Thymus (tissue), 11 donors: ENCODE measurements around the gene TM4SF4. TPM values are rescaled to one million over a fixed set of nuclear protein-coding genes. Genes with fewer than 3 reads are reported as not detected.

Experiments used
- DNase-seq, 9 donors: peaks; one replicate each; pipeline ENCODE4 v3.0.0-alpha.2; 2013; ENCODE audit warnings: low spot score in 9 of 9, low read depth in 6 of 9, missing footprints in 1 of 9
- H3K27ac ChIP-seq, 2 donors: one replicate each; pipeline ENCODE4 v1.5.1; 2013; ENCODE audit warnings: control low read depth in 1 of 2, low read depth in 1 of 2, low read length in 1 of 2, mild to moderate bottlenecking in 1 of 2, moderate library complexity in 1 of 2
- H3K27me3 ChIP-seq, 2 donors: one replicate each; pipeline ENCODE4 v1.5.1; 2013; ENCODE audit warnings: low read length in 1 of 2; ENCODE audit not compliant: control insufficient read depth in 2 of 2, insufficient read depth in 1 of 2
- H3K36me3 ChIP-seq, 2 donors: one replicate each; pipeline ENCODE4 v1.5.1; 2013; ENCODE audit warnings: low read length in 1 of 2, mild to moderate bottlenecking in 1 of 2, moderate library complexity in 1 of 2; ENCODE audit not compliant: control insufficient read depth in 2 of 2, insufficient read depth in 2 of 2
- H3K4me1 ChIP-seq, 2 donors: one replicate each; pipeline ENCODE4 v1.5.1; 2013; ENCODE audit warnings: low read length in 2 of 2; ENCODE audit not compliant: control insufficient read depth in 2 of 2, insufficient read depth in 2 of 2
- H3K4me3 ChIP-seq, 2 donors: one replicate each; pipeline ENCODE4 v1.5.1; 2013; ENCODE audit warnings: low read length in 2 of 2, control low read depth in 1 of 2, mild to moderate bottlenecking in 1 of 2
- H3K9me3 ChIP-seq, 2 donors: one replicate each; pipeline ENCODE4 v1.5.1; 2013; ENCODE audit warnings: low read length in 1 of 2, mild to moderate bottlenecking in 1 of 2; ENCODE audit not compliant: control insufficient read depth in 2 of 2, insufficient read depth in 1 of 2
- WGBS: extraction: QIAGEN DNeasy Blood & Tissue Kit; methylation state at CpG from one replicate; pipeline ENCODE4 v1.1.7; 2013; 5-methylcytosine and 5-hydroxymethylcytosine counted together
- polyA plus RNA-seq: library from polyadenylated mRNA; stranded (reverse); fragments of 200-250 nt; gene quantifications from one replicate; pipeline ENCODE4 v1.2.3, GENCODE V29; 2013
- total RNA-seq: library from RNA; stranded (reverse); fragments of 120-200 nt; gene quantifications from one replicate; pipeline ENCODE4 v1.2.4, GENCODE V29; 2013
- donor health status: healthy.

Gene TM4SF4
- total and polyA plus RNA-seq, 2 donors = 0.07 to 0.09 TPM

DNA sequence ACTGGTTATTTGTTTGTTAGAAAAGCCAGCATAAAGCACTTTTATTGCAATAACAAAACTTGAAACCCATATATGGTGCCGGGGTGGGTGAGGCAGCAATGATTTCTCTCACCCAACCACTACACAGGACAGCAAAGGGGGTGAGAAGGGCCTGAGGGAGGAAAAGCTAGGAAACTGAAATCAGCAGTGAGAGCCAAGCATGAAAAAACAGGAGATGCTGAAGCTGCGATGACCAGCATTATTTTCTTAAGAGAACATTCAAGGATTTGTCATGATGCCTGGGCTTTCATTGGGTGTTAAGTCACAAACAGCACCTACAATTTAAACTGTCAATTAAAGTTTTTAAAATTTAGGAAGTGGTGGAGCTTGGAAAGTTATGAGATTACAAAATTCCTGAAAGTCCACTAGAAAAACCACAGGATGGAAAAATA, 11.9 kb upstream of the TM4SF4 start:
- Histone ChIP-seq H3K27me3 (no peaks in the 10 kb centered on the region), H3K27ac (no peak overlapping the region), H3K4me3 (no peak overlapping the region), H3K9me3 (peaks cover 0 to 5% of the 10 kb centered on the region in 2 donors), H3K4me1 (no peaks in the 10 kb centered on the region), H3K36me3 (no peaks in the 10 kb centered on the region)
- 93% methylated on average over 2 of the region's 2 CpGs for WGBS
- no peak for DNase-seq

- Histone ChIP-seq H3K4me3 (no peak overlapping the region), H3K36me3 (no peaks in the 10 kb centered on the region), H3K27me3 (no peaks in the 10 kb centered on the region), H3K27ac (no peak overlapping the region), H3K9me3 (peaks cover 0 to 5% of the 10 kb centered on the region in 2 donors), H3K4me1 (no peaks in the 10 kb centered on the region)
- WGBS = 97% methylated on average over 18 of the region's 18 CpGs
- DNase-seq = no peak
Measured at GRCh38 chr3:149463921-149464320, 10.6 kb upstream of the TM4SF4 start.

GRCh38 chr3:149464542-149465328, 9.8 kb upstream of the TM4SF4 start:
- no peaks in the 10 kb centered on the region for H3K36me3 ChIP-seq
- H3K4me1 ChIP-seq = no peaks in the 10 kb centered on the region
- H3K27ac ChIP-seq = no peak overlapping the region
- DNase-seq = no peak
- peaks cover 0 to 5% of the 10 kb centered on the region in 2 donors for H3K9me3 ChIP-seq
- no peaks in the 10 kb centered on the region for H3K27me3 ChIP-seq
- H3K4me3 ChIP-seq = no peak overlapping the region
- 93% methylated on average over 31 of the region's 31 CpGs for WGBS

- no peak for DNase-seq
- WGBS = 88% methylated on average over 10 of the region's 10 CpGs
- Histone ChIP-seq H3K9me3 (peaks cover 0 to 5% of the 10 kb centered on the region in 2 donors), H3K27me3 (no peaks in the 10 kb centered on the region), H3K4me3 (no peak overlapping the region), H3K36me3 (no peaks in the 10 kb centered on the region), H3K4me1 (no peaks in the 10 kb centered on the region), H3K27ac (no peak overlapping the region)
Measured at GRCh38 chr3:149465351-149465883, 9.1 kb upstream of the TM4SF4 start.

DNA sequence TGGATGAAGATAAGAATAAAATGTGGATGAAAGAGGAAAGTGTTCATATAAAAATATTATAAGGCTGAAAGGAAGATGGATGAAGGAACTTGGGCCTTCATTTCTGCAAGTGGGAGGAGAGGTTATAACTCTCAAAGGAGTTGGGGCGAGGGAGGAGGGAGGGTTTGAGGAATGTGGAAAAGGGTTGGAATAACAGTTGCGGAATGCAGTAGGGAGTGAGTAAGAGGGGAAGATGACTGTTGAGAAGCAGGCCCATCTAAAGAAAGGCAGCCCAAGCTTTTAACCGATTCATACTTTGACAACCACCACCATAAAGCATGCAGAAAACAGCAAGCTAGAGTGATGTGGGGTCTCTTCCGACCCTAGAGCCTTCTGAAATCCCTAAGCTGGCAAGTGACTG, 8.3 kb upstream of the TM4SF4 start:
- H3K36me3 ChIP-seq = no peaks in the 10 kb centered on the region
- 96% methylated on average over 4 of the region's 4 CpGs for WGBS
- no peak for DNase-seq
- no peak overlapping the region for H3K27ac ChIP-seq
- no peaks in the 10 kb centered on the region for H3K27me3 ChIP-seq
- H3K4me3 ChIP-seq = no peak overlapping the region
- peaks cover 0 to 5% of the 10 kb centered on the region in 2 donors for H3K9me3 ChIP-seq
- no peaks in the 10 kb centered on the region for H3K4me1 ChIP-seq

DNA sequence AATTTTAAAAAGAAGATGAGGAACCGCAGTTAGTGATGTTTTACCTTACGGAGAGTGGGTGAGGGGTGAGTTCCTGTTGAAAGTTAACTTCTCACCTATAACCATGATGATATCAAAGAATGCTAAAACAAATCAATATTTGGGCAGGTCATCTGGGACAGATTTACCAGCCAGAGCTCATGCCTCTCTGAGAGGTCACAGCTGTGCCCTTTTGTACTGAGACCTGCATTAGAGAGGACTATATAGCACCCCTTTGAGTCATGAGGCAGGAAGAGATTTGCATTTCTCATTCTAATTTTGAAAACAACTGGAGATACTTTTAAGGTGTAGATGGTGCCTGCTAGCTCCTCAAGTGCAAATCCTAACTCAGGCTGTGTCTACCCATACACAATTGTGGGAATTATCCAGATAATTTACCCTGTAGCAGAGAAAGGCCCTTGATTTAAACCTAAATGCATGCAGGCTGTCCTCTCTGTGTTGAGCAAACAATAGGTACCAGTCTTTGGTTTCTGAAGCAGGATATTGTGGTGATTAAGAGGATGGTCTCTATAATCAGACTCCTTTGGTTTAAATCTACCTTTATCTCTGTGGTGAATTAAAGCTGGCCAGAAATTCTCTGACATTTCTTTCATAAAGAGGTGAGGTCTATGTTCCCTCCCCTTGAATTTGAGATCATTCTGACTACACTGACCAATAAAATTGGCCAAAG, 5.8 kb upstream of the TM4SF4 start:
- H3K36me3 ChIP-seq = no peaks in the 10 kb centered on the region
- 95% methylated on average over 2 of the region's 2 CpGs for WGBS
- H3K27ac ChIP-seq = no peak overlapping the region
- no peak overlapping the region for H3K4me3 ChIP-seq
- DNase-seq = no peak
- no peaks in the 10 kb centered on the region for H3K27me3 ChIP-seq
- H3K4me1 ChIP-seq = no peaks in the 10 kb centered on the region
- peaks cover 0 to 5% of the 10 kb centered on the region in 2 donors for H3K9me3 ChIP-seq

- Histone ChIP-seq H3K27me3 (no peaks in the 10 kb centered on the region), H3K4me1 (no peaks in the 10 kb centered on the region), H3K4me3 (no peak overlapping the region), H3K36me3 (no peaks in the 10 kb centered on the region), H3K27ac (no peak overlapping the region), H3K9me3 (no peaks in the 10 kb centered on the region)
- WGBS = 92% methylated on average over 3 of the region's 3 CpGs
- DNase-seq = no peak
Measured at GRCh38 chr3:149470381-149470780, 4.1 kb upstream of the TM4SF4 start.

- no peak for DNase-seq
- Histone ChIP-seq H3K27me3 (no peaks in the 10 kb centered on the region), H3K27ac (no peak overlapping the region), H3K36me3 (no peaks in the 10 kb centered on the region), H3K4me1 (no peaks in the 10 kb centered on the region), H3K4me3 (no peak overlapping the region), H3K9me3 (no peaks in the 10 kb centered on the region)
- WGBS = 95% methylated on average over 2 of the region's 2 CpGs
Measured at GRCh38 chr3:149472030-149472797, 2.3 kb upstream of the TM4SF4 start.
